ENCODE results near the gene PPARG.

Gene PPARG

DNA sequence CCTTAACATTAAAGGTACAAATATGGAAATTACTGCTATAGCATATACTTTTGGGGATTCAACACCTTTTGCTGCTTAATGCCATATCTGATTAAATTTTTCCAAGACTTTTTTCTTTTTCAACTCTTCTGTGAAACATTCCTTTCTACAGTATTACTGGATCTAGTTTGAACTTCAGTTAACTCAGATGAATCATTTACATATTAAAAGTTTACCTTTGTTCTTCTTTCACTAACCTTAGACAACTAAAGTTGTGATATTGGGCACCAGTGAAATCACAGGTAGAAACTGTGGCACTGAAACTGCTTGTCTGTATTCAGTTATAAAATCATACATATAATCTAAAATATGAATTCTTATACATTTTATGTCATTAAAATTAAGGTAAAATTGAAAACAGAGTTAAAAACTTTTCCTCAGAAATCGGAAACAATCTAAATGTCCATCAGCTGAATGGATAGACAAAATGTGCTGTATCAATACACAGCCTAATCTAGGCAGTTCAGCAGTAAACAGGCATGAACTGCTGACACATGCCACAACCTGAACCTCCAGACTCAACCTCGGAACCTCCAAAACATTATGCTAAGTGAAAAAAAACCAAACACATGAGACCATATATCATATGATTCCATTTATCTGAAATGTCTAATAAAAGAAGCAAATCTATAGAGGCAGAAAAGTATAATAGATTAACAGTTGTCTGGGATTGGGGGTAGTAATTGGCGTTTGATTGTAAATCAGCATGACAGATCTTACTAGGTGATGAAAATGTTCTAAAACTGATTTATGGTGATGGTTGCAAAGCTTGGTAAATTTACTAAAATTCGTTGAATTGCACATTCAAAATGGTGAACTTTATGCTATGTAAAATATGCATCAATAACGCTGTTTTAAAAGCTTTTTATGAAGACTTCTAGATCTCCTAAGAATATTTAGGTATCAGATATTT is 50.0 kb downstream of the PPARG start:
- no peak for DNase-seq
- Mint-ChIP-seq H3K27ac (no peak overlapping the region), H3K9me3 (no peaks in the 10 kb centered on the region), H3K27me3 (ENCODE audit: low read depth, poor library complexity) (peaks cover 7% of the 10 kb centered on the region), H3K4me1 (no peaks in the 10 kb centered on the region), H3K4me3 (no peak overlapping the region), H3K36me3 (ENCODE audit: low read depth) (no peaks in the 10 kb centered on the region)
- TF ChIP-seq, protein P1, sequence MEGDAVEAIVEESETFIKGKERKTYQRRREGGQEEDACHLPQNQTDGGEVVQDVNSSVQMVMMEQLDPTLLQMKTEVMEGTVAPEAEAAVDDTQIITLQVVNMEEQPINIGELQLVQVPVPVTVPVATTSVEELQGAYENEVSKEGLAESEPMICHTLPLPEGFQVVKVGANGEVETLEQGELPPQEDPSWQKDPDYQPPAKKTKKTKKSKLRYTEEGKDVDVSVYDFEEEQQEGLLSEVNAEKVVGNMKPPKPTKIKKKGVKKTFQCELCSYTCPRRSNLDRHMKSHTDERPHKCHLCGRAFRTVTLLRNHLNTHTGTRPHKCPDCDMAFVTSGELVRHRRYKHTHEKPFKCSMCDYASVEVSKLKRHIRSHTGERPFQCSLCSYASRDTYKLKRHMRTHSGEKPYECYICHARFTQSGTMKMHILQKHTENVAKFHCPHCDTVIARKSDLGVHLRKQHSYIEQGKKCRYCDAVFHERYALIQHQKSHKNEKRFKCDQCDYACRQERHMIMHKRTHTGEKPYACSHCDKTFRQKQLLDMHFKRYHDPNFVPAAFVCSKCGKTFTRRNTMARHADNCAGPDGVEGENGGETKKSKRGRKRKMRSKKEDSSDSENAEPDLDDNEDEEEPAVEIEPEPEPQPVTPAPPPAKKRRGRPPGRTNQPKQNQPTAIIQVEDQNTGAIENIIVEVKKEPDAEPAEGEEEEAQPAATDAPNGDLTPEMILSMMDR (IDR thresholded peaks at IDR 0.05): no peak

DNA sequence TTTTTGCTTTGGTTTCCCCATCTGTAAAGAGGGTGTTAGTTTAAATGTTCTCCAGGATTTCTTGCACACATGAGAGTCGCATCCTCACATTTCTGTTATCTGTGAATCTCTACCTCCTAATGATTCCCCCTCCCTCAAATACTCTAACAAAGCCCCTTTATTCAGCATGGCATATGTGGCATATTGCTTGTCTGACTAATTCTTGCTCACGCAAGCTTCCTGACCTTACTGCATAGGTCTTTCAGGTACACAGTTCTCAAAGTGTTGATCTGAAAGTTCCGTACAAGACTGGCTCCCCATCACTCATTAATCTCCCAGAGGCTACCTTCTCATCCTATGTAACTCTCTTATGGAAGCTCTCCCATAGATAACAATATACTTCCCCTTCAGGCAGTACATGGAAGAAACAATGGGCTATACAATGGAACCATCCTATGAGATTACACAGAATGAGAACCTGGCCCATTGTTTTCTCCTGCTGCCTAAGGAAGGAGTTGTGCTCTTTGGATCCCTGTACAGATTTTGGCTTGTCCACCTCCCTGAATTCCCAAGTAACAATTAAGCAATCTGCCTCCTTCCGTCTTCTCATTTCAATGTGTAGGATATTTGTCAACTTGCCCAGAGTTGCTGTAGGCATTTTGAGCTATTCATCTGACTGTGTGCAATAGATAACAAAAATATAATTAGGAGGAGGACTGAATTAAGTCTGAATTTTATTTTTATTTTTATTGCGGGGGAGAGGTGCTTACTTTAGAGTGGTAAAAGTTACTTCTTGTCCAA is 51.0 kb downstream of the PPARG start:
- H3K4me1 Mint-ChIP-seq: no peaks in the 10 kb centered on the region
- no peak overlapping the region for H3K4me3 Mint-ChIP-seq
- H3K27ac Mint-ChIP-seq: no peak overlapping the region
- no peaks in the 10 kb centered on the region for H3K9me3 Mint-ChIP-seq
- TF ChIP-seq, protein P1 (IDR thresholded peaks at IDR 0.05): no peak
- H3K27me3 Mint-ChIP-seq (ENCODE audit: low read depth, poor library complexity): peaks cover 7% of the 10 kb centered on the region
- DNase-seq: no peak
- no peaks in the 10 kb centered on the region for H3K36me3 Mint-ChIP-seq (ENCODE audit: low read depth)

DNA sequence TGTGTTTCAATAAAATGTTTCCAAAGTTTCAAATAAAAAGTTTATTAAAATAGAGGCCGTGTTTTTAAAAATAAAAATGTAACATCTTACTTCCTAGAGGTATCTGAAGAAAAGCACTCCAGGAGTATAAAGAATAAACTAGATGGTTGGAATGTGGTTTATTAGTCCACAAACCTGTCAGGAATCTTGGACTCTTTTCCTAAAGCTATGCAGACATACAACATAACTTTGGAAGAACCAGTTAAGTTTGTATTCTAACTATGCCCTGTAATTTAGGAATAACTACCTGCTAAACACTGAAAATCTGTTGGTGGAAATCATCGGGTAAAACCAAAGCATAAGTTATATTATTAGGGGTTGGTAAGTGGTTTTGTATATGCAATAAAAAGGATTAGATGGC is 51.6 kb downstream of the PPARG start:
- Mint-ChIP-seq H3K27ac (no peak overlapping the region), H3K4me1 (no peaks in the 10 kb centered on the region), H3K27me3 (ENCODE audit: low read depth, poor library complexity) (peaks cover 4% of the 10 kb centered on the region)

DNA sequence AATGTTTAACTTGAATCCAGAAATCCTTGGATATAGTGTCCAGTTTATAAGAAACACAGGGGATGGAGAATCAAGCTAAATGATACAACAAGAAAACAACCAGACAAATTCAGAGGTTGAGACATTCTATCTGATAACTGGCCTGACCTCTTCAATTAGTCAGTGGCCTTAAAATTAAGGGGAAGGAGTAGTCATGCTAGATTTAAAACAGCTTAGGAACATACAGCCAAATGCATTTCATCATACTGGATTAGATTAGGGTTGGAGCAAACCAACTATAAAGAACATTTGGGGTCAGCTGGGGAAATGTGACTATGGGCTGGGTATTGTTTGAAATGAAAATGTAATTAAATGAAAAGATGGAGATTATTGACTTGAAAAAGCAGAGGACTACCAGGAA is 53.3 kb downstream of the PPARG start:
- peaks cover 9% of the 10 kb centered on the region for H3K27me3 Mint-ChIP-seq (ENCODE audit: low read depth, poor library complexity)

More for the DNA sequence above, 51.6 kb downstream of the PPARG start:
- TF ChIP-seq, protein P1 (IDR thresholded peaks at IDR 0.05): no peak
- no peak overlapping the region for H3K4me3 Mint-ChIP-seq
- no peaks in the 10 kb centered on the region for H3K9me3 Mint-ChIP-seq
- H3K36me3 Mint-ChIP-seq (ENCODE audit: low read depth): no peaks in the 10 kb centered on the region
- no peak for DNase-seq

DNA sequence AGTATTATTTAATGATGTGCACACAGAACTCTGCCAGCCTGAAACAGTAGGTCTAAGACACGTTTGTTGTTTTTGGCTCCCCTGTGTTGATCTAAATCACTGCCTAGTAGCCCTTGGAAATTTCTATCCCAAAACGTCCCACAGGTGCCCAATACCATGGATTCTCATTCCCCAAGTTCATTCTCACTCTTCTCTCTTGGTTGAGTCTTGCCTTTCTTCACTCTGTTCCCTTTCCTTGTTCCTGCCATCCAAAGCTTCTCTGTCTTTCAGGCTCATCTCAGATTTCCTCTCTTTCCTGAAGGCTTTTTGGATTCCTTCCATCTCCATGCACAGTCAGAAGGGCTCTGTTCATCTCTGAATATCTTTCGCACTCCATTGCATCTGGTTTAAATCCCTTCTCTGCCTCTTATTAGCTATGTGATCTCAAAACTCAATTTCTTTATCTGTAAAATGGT is 54.2 kb downstream of the PPARG start:
- Mint-ChIP-seq H3K9me3 (no peaks in the 10 kb centered on the region), H3K4me3 (no peak overlapping the region), H3K27ac (no peak overlapping the region), H3K27me3 (ENCODE audit: low read depth, poor library complexity) (peaks cover 9% of the 10 kb centered on the region), H3K36me3 (ENCODE audit: low read depth) (no peaks in the 10 kb centered on the region), H3K4me1 (no peaks in the 10 kb centered on the region)
- no peak for DNase-seq
- TF ChIP-seq, protein P1 (IDR thresholded peaks at IDR 0.05): no peak

More for the DNA sequence above, 53.3 kb downstream of the PPARG start:
- no peak for DNase-seq
- Mint-ChIP-seq H3K27ac (no peak overlapping the region), H3K4me1 (no peaks in the 10 kb centered on the region), H3K36me3 (ENCODE audit: low read depth) (no peaks in the 10 kb centered on the region), H3K4me3 (no peak overlapping the region), H3K9me3 (no peaks in the 10 kb centered on the region)
- TF ChIP-seq, protein P1 (IDR thresholded peaks at IDR 0.05): no peak
